ENCODE data around the gene DNAJC11.
"Not testable (repeated sequence)": the region's sequence is repeated elsewhere in the genome, so short reads cannot be mapped to it uniquely, and the experiment has no call there.

Gene DNAJC11

DNA sequence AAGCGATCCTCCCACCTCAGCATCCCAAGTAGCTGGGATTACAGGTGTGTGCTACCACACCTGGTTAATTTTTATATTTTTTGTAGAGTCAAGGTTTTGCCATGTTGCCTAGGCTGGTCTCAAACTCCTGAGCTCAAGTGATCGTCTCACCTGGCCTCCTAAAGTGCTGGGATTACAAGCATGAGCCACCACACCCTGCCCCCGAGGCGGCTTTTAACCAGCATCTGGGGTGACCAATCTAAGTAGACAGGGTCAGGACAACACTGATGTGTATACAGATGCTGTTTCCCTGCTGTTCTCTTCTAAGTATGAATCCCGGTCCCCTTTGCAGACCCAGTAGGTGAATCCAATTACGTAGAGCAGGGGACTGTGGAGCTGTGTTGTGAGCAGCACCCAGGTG lies 53.1 kb downstream of the DNAJC11 start:
- Histone ChIP-seq H3K18ac (ENCODE audit: low read length) (no peak overlapping the region), H2BK5ac (ENCODE audit: low read length) (no peak overlapping the region), H3K36me3 (replicated peaks in 1 of 2; ENCODE audit: control insufficient read depth in 2 of 2, insufficient read depth in 2 of 2, low read length in 2 of 2) (peaks cover 23 to 70% of the 10 kb centered on the region in 2 donors), H3K4me2 (ENCODE audit: insufficient read depth, low read length, poor library complexity, severe bottlenecking) (no peak overlapping the region), H3K9me3 (replicated peaks in 1 of 2; ENCODE audit: control insufficient read depth in 2 of 2, insufficient read depth in 1 of 2, low read depth in 1 of 2, low read length in 2 of 2) (no peaks in the 10 kb centered on the region), H3K27me3 (ENCODE audit: control insufficient read depth in 3 of 3, insufficient read depth in 3 of 3, low read depth in 1 of 3, low read length in 3 of 3) (no peaks in the 10 kb centered on the region), H3K14ac (ENCODE audit: low read length) (no peak overlapping the region), H3K9ac (ENCODE audit: low read depth, low read length, poor library complexity) (no peak overlapping the region), H2BK120ac (ENCODE audit: low read depth, low read length) (no peak overlapping the region), H3K79me1 (ENCODE audit: low read depth, low read length) (no peaks in the 10 kb centered on the region), H2AFZ (ENCODE audit: low read length) (no peak overlapping the region), H4K91ac (ENCODE audit: low read depth, low read length, poor library complexity) (no peak overlapping the region), H4K8ac (ENCODE audit: low read depth, low read length) (no peak overlapping the region), H2AK5ac (ENCODE audit: low read depth, low read length) (no peak overlapping the region), H2BK12ac (ENCODE audit: low read length) (no peak overlapping the region), H2BK15ac (ENCODE audit: low read length) (no peak overlapping the region), H3K27ac (replicated peaks; ENCODE audit: low read length) (no peak overlapping the region), H3K4ac (ENCODE audit: low read length) (no peak overlapping the region), H3K4me3 (ENCODE audit: low read length in 2 of 2) (no peak overlapping the region), H3K23ac (ENCODE audit: low read depth, low read length, poor library complexity) (no peak overlapping the region), H3K4me1 (ENCODE audit: control insufficient read depth in 2 of 2, insufficient read depth in 1 of 2, low read depth in 1 of 2, low read length in 2 of 2) (no peaks in the 10 kb centered on the region)
- no CpG with 5 or more reads among the region's 6 CpGs for whole genome bisulfite sequencing, 2 donors (ENCODE audit: extremely low coverage in 2 of 2, insufficient read length in 2 of 2, insufficient replicate concordance in 1 of 2)
- DNase-seq (ENCODE audit: low spot score), result no peak

DNA sequence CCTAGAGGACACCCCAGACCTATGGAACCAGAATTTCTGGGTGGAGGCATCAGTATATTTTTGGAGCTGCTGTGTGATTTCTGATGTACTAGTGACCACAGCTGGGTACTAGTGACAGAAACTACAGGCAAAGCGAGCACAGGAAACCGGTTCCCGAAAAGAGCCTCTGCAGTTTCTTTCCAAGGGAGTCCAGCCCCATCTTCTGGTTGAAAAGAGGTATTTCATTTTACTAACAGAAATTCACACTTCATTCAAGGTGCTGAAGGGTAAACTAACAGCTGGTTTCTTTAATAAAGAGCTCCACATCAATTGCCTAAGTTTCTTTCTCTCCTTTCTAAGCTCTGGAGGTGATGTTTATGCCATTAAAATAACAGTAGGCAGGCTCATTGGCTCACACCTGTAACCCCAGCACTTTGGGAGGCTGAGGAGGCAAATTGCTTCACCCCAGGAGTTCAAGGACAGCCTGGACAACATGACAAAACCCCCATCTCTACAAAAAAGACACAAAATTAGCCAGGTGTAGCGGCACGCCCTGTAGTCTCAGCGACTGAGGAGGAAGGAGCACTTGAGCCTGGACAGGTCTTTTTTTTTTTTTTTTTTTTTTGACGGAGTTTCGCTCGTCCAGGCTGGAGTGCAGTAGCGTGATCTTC lies 55.0 kb downstream of the DNAJC11 start:
- no CpG with 5 or more reads among the region's 10 CpGs for WGBS, 2 donors (ENCODE audit: extremely low coverage in 2 of 2, insufficient read length in 2 of 2, insufficient replicate concordance in 1 of 2)
- H2BK5ac ChIP-seq (ENCODE audit: low read length), result no peak overlapping the region
- H3K18ac ChIP-seq (ENCODE audit: low read length), result no peak overlapping the region
- no peaks in the 10 kb centered on the region for H3K9me3 ChIP-seq (replicated peaks in 1 of 2; ENCODE audit: control insufficient read depth in 2 of 2, insufficient read depth in 1 of 2, low read depth in 1 of 2, low read length in 2 of 2)
- H3K79me1 ChIP-seq (ENCODE audit: low read depth, low read length), result no peaks in the 10 kb centered on the region
- H3K23ac ChIP-seq (ENCODE audit: low read depth, low read length, poor library complexity), result no peak overlapping the region
- no peak overlapping the region for H3K4ac ChIP-seq (ENCODE audit: low read length)
- H2BK12ac ChIP-seq (ENCODE audit: low read length), result no peak overlapping the region
- H3K36me3 ChIP-seq (replicated peaks in 1 of 2; ENCODE audit: control insufficient read depth in 2 of 2, insufficient read depth in 2 of 2, low read length in 2 of 2), result peaks cover 28 to 66% of the 10 kb centered on the region in 2 donors
- no peak overlapping the region for H2BK120ac ChIP-seq (ENCODE audit: low read depth, low read length)
- H3K4me1 ChIP-seq (ENCODE audit: control insufficient read depth in 2 of 2, insufficient read depth in 1 of 2, low read depth in 1 of 2, low read length in 2 of 2), result no peaks in the 10 kb centered on the region
- no peak overlapping the region for H3K4me2 ChIP-seq (ENCODE audit: insufficient read depth, low read length, poor library complexity, severe bottlenecking)
- no peak overlapping the region for H3K4me3 ChIP-seq (ENCODE audit: low read length in 2 of 2)
- H4K8ac ChIP-seq (ENCODE audit: low read depth, low read length), result no peak overlapping the region
- H3K14ac ChIP-seq (ENCODE audit: low read length), result no peak overlapping the region
- DNase-seq (ENCODE audit: low spot score), result no peak
- no peak overlapping the region for H3K9ac ChIP-seq (ENCODE audit: low read depth, low read length, poor library complexity)
- no peak overlapping the region for H4K91ac ChIP-seq (ENCODE audit: low read depth, low read length, poor library complexity)
- H2AFZ ChIP-seq (ENCODE audit: low read length), result no peak overlapping the region
- H3K27ac ChIP-seq (replicated peaks; ENCODE audit: low read length), result no peak overlapping the region
- H3K27me3 ChIP-seq (ENCODE audit: control insufficient read depth in 3 of 3, insufficient read depth in 3 of 3, low read depth in 1 of 3, low read length in 3 of 3), result no peaks in the 10 kb centered on the region
- no peak overlapping the region for H2AK5ac ChIP-seq (ENCODE audit: low read depth, low read length)
- H2BK15ac ChIP-seq (ENCODE audit: low read length), result no peak overlapping the region

DNA sequence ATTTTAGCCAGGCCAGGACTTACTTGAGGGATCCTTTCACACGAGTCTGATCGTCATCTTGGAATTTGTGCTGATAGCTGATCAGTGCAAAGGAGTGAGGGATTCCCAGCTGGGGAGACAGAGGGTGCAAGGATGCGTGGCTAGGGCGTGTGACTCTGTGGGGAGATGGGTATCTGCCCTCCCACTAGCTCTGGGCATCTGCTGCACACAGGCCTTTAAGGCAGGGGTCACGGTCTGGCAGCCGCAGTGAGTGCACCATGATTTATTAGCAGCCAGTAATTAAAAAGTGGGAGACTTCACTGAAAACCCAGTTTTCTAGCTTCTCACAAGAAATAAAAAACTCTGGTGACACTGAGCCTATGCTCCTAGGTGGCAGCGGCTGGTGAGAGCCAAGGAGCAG lies 56.6 kb downstream of the DNAJC11 start:
- Histone ChIP-seq H3K14ac (ENCODE audit: low read length) (no peak overlapping the region), H3K27me3 (ENCODE audit: control insufficient read depth in 3 of 3, insufficient read depth in 3 of 3, low read depth in 1 of 3, low read length in 3 of 3) (no peaks in the 10 kb centered on the region), H2BK120ac (ENCODE audit: low read depth, low read length) (no peak overlapping the region), H4K8ac (ENCODE audit: low read depth, low read length) (no peak overlapping the region), H3K4me3 (ENCODE audit: low read length in 2 of 2) (no peak overlapping the region), H3K79me1 (ENCODE audit: low read depth, low read length) (no peaks in the 10 kb centered on the region), H3K36me3 (replicated peaks in 1 of 2; ENCODE audit: control insufficient read depth in 2 of 2, insufficient read depth in 2 of 2, low read length in 2 of 2) (peaks cover 25 to 64% of the 10 kb centered on the region in 2 donors), H3K9ac (ENCODE audit: low read depth, low read length, poor library complexity) (no peak overlapping the region), H2AFZ (ENCODE audit: low read length) (no peak overlapping the region), H2BK5ac (ENCODE audit: low read length) (no peak overlapping the region), H3K23ac (ENCODE audit: low read depth, low read length, poor library complexity) (no peak overlapping the region), H3K9me3 (replicated peaks in 1 of 2; ENCODE audit: control insufficient read depth in 2 of 2, insufficient read depth in 1 of 2, low read depth in 1 of 2, low read length in 2 of 2) (no peaks in the 10 kb centered on the region), H2BK12ac (ENCODE audit: low read length) (no peak overlapping the region), H2BK15ac (ENCODE audit: low read length) (no peak overlapping the region), H3K18ac (ENCODE audit: low read length) (no peak overlapping the region), H2AK5ac (ENCODE audit: low read depth, low read length) (no peak overlapping the region), H4K91ac (ENCODE audit: low read depth, low read length, poor library complexity) (no peak overlapping the region), H3K4me2 (ENCODE audit: insufficient read depth, low read length, poor library complexity, severe bottlenecking) (no peak overlapping the region), H3K27ac (replicated peaks; ENCODE audit: low read length) (no peak overlapping the region), H3K4ac (ENCODE audit: low read length) (no peak overlapping the region), H3K4me1 (ENCODE audit: control insufficient read depth in 2 of 2, insufficient read depth in 1 of 2, low read depth in 1 of 2, low read length in 2 of 2) (no peaks in the 10 kb centered on the region)
- DNase-seq (ENCODE audit: low spot score), result no peak
- no CpG with 5 or more reads among the region's 7 CpGs for WGBS, 2 donors (ENCODE audit: extremely low coverage in 2 of 2, insufficient read length in 2 of 2, insufficient replicate concordance in 1 of 2)

DNA sequence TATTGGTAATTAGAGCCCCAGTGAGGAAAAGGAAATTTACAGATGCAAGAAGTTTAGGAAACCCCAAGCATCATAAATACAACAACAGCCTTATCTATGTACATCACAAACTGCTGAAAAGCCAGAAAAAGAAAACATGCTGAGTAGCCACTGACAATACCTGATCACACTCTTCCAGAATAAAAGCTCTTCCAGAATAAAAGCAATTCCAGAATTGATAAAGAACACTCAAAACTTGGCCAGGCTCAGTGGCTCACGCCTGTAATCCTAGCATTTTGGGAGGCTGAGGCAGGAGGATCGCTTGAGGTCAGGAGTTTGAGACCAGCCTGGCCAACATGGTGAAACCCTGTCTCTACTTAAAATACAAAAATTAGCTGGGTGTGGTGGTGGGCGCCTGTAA lies 60.7 kb downstream of the DNAJC11 start:
- not testable (repeated sequence) for H3K23ac ChIP-seq (ENCODE audit: low read depth, low read length, poor library complexity); H3K9me3 ChIP-seq (replicated peaks in 1 of 2; ENCODE audit: control insufficient read depth in 2 of 2, insufficient read depth in 1 of 2, low read depth in 1 of 2, low read length in 2 of 2); H3K27ac ChIP-seq (replicated peaks; ENCODE audit: low read length); H3K4me3 ChIP-seq (ENCODE audit: low read length in 2 of 2); H3K18ac ChIP-seq (ENCODE audit: low read length); H2AFZ ChIP-seq (ENCODE audit: low read length); H3K79me1 ChIP-seq (ENCODE audit: low read depth, low read length); H2BK5ac ChIP-seq (ENCODE audit: low read length); H4K91ac ChIP-seq (ENCODE audit: low read depth, low read length, poor library complexity); H2AK5ac ChIP-seq (ENCODE audit: low read depth, low read length); H2BK120ac ChIP-seq (ENCODE audit: low read depth, low read length); H2BK15ac ChIP-seq (ENCODE audit: low read length); H3K14ac ChIP-seq (ENCODE audit: low read length); H4K8ac ChIP-seq (ENCODE audit: low read depth, low read length); H3K4ac ChIP-seq (ENCODE audit: low read length); DNase-seq (ENCODE audit: low spot score); H2BK12ac ChIP-seq (ENCODE audit: low read length); H3K9ac ChIP-seq (ENCODE audit: low read depth, low read length, poor library complexity); H3K4me1 ChIP-seq (ENCODE audit: control insufficient read depth in 2 of 2, insufficient read depth in 1 of 2, low read depth in 1 of 2, low read length in 2 of 2); H3K27me3 ChIP-seq (ENCODE audit: control insufficient read depth in 3 of 3, insufficient read depth in 3 of 3, low read depth in 1 of 3, low read length in 3 of 3); H3K4me2 ChIP-seq (ENCODE audit: insufficient read depth, low read length, poor library complexity, severe bottlenecking)
- H3K36me3 ChIP-seq (replicated peaks in 1 of 2; ENCODE audit: control insufficient read depth in 2 of 2, insufficient read depth in 2 of 2, low read length in 2 of 2), result peaks cover 49 to 90% of the 10 kb centered on the region in 2 donors
- no CpG with 5 or more reads among the region's 3 CpGs for WGBS, 2 donors (ENCODE audit: extremely low coverage in 2 of 2, insufficient read length in 2 of 2, insufficient replicate concordance in 1 of 2)

Data from neuronal stem cell (in vitro differentiated cells).